Trophoblast cell (in vitro differentiated cells and primary cell): Measurements from ENCODE around the gene PEX10. TPM values are rescaled to one million over a fixed set of nuclear protein-coding genes. Genes with fewer than 3 reads are reported as not detected.
A peak's percentile ranks its signal among the peaks of the same experiment; 100 is the strongest.

ENCODE experiments used
- DNase-seq, 2 donors: peaks; one replicate each; pipeline ENCODE4 v3.0.0-alpha.2; 2016
- H2AFZ ChIP-seq: 2 replicates; pipeline ENCODE4 v1.6.1; 2013; ENCODE audit warnings: low read length, moderate library complexity, mild to moderate bottlenecking; ENCODE audit not compliant: insufficient read depth, poor library complexity
- H2AK5ac ChIP-seq: 2 replicates; pipeline ENCODE4 v1.6.1; 2013; ENCODE audit warnings: mild to moderate bottlenecking, low read length
- H2BK120ac ChIP-seq: 2 replicates; pipeline ENCODE4 v1.6.1; 2013; ENCODE audit warnings: low read length, mild to moderate bottlenecking, moderate library complexity; ENCODE audit not compliant: insufficient read depth, poor library complexity
- H2BK12ac ChIP-seq: 2 replicates; pipeline ENCODE4 v1.6.1; 2013; ENCODE audit warnings: mild to moderate bottlenecking, low read length, moderate library complexity
- H2BK5ac ChIP-seq: 2 replicates; pipeline ENCODE4 v1.6.1; 2013; ENCODE audit warnings: low read length, low read depth, moderate library complexity, mild to moderate bottlenecking; ENCODE audit not compliant: poor library complexity
- H3K14ac ChIP-seq: 2 replicates; pipeline ENCODE4 v1.6.1; 2013; ENCODE audit warnings: mild to moderate bottlenecking, low read length
- H3K18ac ChIP-seq: 2 replicates; pipeline ENCODE4 v1.6.1; 2013; ENCODE audit warnings: mild to moderate bottlenecking, low read length
- H3K23ac ChIP-seq: 2 replicates; pipeline ENCODE4 v1.6.1; 2013; ENCODE audit warnings: low read length
- H3K27ac ChIP-seq: 2 replicates; pipeline ENCODE4 v1.5.1; 2013; ENCODE audit warnings: low read depth, mild to moderate bottlenecking, inconsistent platforms, low read length, moderate library complexity
- H3K27me3 ChIP-seq: 2 replicates; pipeline ENCODE4 v1.6.1; 2013; ENCODE audit warnings: inconsistent platforms, mild to moderate bottlenecking, low read length, moderate library complexity; ENCODE audit not compliant: insufficient read depth
- H3K36me3 ChIP-seq, 2 experiments: 1 replicate in 1 of 2; 2 replicates in 1 of 2; pipeline ENCODE4 v1.6.1; 2013; ENCODE audit warnings: low read length in 2 of 2, mild to moderate bottlenecking in 2 of 2, moderate library complexity in 1 of 2; ENCODE audit not compliant: insufficient read depth in 2 of 2, control insufficient read depth in 1 of 2
- H3K4ac ChIP-seq: 2 replicates; pipeline ENCODE4 v1.6.1; 2013; ENCODE audit warnings: low read depth, mild to moderate bottlenecking, low read length, moderate library complexity
- H3K4me1 ChIP-seq, 2 experiments: 1 replicate in 1 of 2; 2 replicates in 1 of 2; pipeline ENCODE4 v1.6.1; 2013; ENCODE audit warnings: low read length in 2 of 2, mild to moderate bottlenecking in 2 of 2, moderate library complexity in 1 of 2; ENCODE audit not compliant: insufficient read depth in 2 of 2, control insufficient read depth in 1 of 2
- H3K4me2 ChIP-seq: 2 replicates; pipeline ENCODE4 v1.6.1; 2013; ENCODE audit warnings: inconsistent platforms, mild to moderate bottlenecking, low read length, moderate library complexity
- H3K4me3 ChIP-seq: 2 replicates; pipeline ENCODE4 v1.5.1; 2013; ENCODE audit warnings: mild to moderate bottlenecking, low read depth, low read length, inconsistent platforms
- H3K79me1 ChIP-seq: one replicate; pipeline ENCODE4 v1.6.1; 2013; ENCODE audit warnings: low read length
- H3K79me2 ChIP-seq: 2 replicates; pipeline ENCODE4 v1.6.1; 2013; ENCODE audit warnings: low read length, mild to moderate bottlenecking; ENCODE audit not compliant: control insufficient read depth, insufficient read depth, poor library complexity
- H3K9ac ChIP-seq: 2 replicates; pipeline ENCODE4 v1.6.1; 2013; ENCODE audit warnings: mild to moderate bottlenecking, low read length
- H3K9me3 ChIP-seq: 2 replicates; pipeline ENCODE4 v1.6.1; 2013; ENCODE audit warnings: low read depth, mild to moderate bottlenecking, control low read depth, inconsistent platforms, low read length; ENCODE audit not compliant: insufficient read depth
- H4K12ac ChIP-seq: 2 replicates; pipeline ENCODE4 v1.6.1; 2013; ENCODE audit warnings: low read depth, mild to moderate bottlenecking, low read length, moderate library complexity
- H4K8ac ChIP-seq: 2 replicates; pipeline ENCODE4 v1.6.1; 2013; ENCODE audit warnings: low read depth, mild to moderate bottlenecking, low read length, moderate library complexity
- H4K91ac ChIP-seq: one replicate; pipeline ENCODE4 v1.6.1; 2013; ENCODE audit warnings: low read depth, mild to moderate bottlenecking, low read length, moderate library complexity
- WGBS: extraction: QIAGEN DNeasy Blood & Tissue Kit; methylation state at CpG from one replicate; pipeline ENCODE4 v1.1.7; 2013; ENCODE audit warnings: missing lambda C conversion rate; ENCODE audit not compliant: insufficient read length, insufficient coverage; ENCODE audit errors: extremely low coverage; 5-methylcytosine and 5-hydroxymethylcytosine counted together
- polyA plus RNA-seq: library from polyadenylated mRNA; stranded (reverse); fragments of 200-250 nt; gene quantifications from 2 replicates; pipeline ENCODE4 v1.2.3, GENCODE V29; 2013

Gene PEX10
- polyA plus RNA-seq, result 9.4 and 9.5 TPM in 2 replicates

DNA sequence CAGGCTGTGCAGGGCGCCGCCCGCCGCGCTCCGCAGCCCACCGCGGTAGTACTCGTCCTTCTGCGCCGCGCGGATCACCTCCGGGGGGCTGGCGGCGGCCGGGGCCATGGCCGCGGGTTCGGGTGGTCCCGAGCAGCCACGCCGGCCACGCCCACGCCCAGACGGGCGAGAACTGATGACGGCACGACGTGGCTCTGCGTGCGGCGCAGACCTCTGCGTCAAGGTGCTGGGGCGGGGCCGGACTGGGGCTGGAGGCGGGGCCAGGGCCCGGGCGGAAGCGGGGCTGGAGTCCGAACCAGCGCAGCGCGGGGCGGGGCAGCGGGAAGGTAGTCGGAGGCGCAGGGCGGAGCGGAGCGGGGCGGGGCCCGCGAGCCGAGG is at the start of gene PEX10:
TSS of gene PEX10 (minus strand) at position 170 of the 378 bp plus-strand sequence. CDS start at position 108, 62 bp downstream.
- H2BK120ac ChIP-seq, result peak within 1 kb of the TSS; percentile 70
- peak within 1 kb of the TSS; percentile 91 for H3K18ac ChIP-seq
- no peak within 1 kb of the TSS for H3K23ac ChIP-seq
- H2AK5ac ChIP-seq, result peak within 1 kb of the TSS; percentile 84
- peak within 1 kb of the TSS; percentile 98 for H3K4me3 ChIP-seq
- H4K12ac ChIP-seq, result peak within 1 kb of the TSS; percentile 89
- H3K36me3 ChIP-seq, result peaks cover 19 to 20% of the 10 kb centered on the region in 2 experiments
- peak within 1 kb of the TSS; percentile 40 for H3K27ac ChIP-seq
- H3K79me2 ChIP-seq, result peaks cover 9% of the 10 kb centered on the region
- peak within 1 kb of the TSS; percentile 96 for H4K8ac ChIP-seq
- peak within 1 kb of the TSS; percentile 49 for H2BK5ac ChIP-seq
- H2AFZ ChIP-seq, result peak within 1 kb of the TSS; percentile 91
- peaks cover 14 to 20% of the 10 kb centered on the region in 2 experiments for H3K4me1 ChIP-seq
- peaks cover 12% of the 10 kb centered on the region for H3K79me1 ChIP-seq
- H3K27me3 ChIP-seq, result no peaks in the 10 kb centered on the region
- H2BK12ac ChIP-seq, result peak within 1 kb of the TSS; percentile 16
- H3K4ac ChIP-seq, result peak within 1 kb of the TSS; percentile 30
- H3K9ac ChIP-seq, result peak within 1 kb of the TSS; percentile 89
- peak; percentile 96 to 98 for DNase-seq
- H3K9me3 ChIP-seq, result no peaks in the 10 kb centered on the region
- H3K4me2 ChIP-seq, result peak within 1 kb of the TSS; percentile 97
- H4K91ac ChIP-seq, result peak within 1 kb of the TSS; percentile 92
- WGBS, result no CpG with 5 or more reads among the region's 55 CpGs
- peak within 1 kb of the TSS; percentile 91 for H3K14ac ChIP-seq

DNA sequence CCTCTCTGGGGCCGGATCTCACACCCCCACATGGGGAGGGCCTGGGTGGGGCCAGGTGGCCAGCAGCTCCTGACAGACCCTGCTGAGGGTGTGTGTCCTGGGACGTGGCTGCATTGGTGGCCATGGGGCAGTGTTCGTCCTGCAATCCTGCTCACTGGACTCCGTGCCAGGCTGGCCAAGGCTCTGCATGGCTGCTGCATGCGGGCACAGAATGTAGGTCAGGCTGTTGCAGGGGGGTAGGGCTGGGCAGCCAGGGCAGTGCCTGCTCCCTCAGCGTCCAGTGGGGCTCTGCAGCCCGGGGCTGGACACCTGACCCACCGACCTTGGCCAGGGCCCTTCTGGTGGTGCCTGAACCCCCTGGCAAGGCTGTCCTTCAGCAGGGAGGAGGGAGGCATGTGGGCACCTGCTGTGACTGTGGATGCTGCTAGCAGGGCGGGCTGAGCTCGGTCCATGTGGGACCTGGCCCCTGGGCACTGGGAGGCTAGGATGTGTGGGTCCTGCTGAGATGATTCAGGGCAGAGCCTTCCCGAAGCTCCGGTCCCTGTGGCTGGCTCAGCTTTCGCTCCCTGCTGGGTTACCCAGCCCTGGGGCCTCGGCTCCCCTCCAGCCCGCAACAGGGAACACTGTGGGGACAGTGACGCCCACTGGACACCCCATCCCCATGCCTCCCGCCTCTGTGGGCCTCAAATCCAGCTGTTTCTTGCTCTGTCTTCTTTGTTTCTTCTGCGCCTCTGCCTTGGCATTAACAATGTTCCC is 48.8 kb upstream of the PEX10 start:
- Histone ChIP-seq H2BK5ac (no peak overlapping the region), H3K27ac (no peak overlapping the region), H4K12ac (no peak overlapping the region), H3K9ac (no peak overlapping the region), H3K4me2 (no peak overlapping the region), H3K4me3 (no peak overlapping the region), H3K9me3 (no peaks in the 10 kb centered on the region), H3K36me3 (no peaks in the 10 kb centered on the region), H3K4ac (no peak overlapping the region), H3K79me1 (no peaks in the 10 kb centered on the region), H2AK5ac (no peak overlapping the region), H3K79me2 (no peaks in the 10 kb centered on the region), H2BK12ac (no peak overlapping the region), H3K27me3 (no peaks in the 10 kb centered on the region), H3K23ac (no peak overlapping the region), H2BK120ac (no peak overlapping the region), H3K14ac (no peak overlapping the region), H3K18ac (no peak overlapping the region), H2AFZ (no peak overlapping the region), H4K91ac (no peak overlapping the region), H3K4me1 (no peaks in the 10 kb centered on the region), H4K8ac (no peak overlapping the region)
- no peak for DNase-seq
- no CpG with 5 or more reads among the region's 18 CpGs for WGBS

DNA sequence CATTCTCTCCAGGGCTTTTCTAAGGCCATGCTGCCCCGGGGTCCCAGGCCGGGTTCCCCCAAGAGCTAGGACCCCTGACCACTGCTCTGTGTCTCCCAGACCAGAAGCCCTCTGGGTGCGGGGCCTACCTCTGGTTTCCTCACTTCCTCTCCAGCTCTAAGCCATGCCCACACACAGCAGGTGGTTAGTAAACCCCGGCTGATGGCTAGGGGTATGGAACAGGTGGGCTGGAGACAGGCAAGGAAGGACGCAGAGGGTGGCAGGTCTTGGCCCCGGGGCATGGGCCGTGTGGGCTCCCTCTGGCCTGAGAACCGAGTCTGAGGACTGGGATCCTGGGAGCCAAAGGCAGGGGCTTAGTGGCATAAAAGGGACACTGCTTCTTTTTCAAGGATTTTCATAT is 47.8 kb upstream of the PEX10 start:
- Histone ChIP-seq H3K27ac (no peak overlapping the region), H4K12ac (no peak overlapping the region), H3K79me1 (no peaks in the 10 kb centered on the region), H2BK12ac (no peak overlapping the region), H3K14ac (no peak overlapping the region), H2BK120ac (no peak overlapping the region), H3K4me2 (no peak overlapping the region), H3K4ac (no peak overlapping the region), H3K4me1 (no peaks in the 10 kb centered on the region), H3K9ac (no peak overlapping the region), H2BK5ac (no peak overlapping the region), H3K23ac (no peak overlapping the region), H3K9me3 (no peaks in the 10 kb centered on the region), H3K36me3 (no peaks in the 10 kb centered on the region), H4K91ac (no peak overlapping the region), H3K79me2 (no peaks in the 10 kb centered on the region), H2AFZ (no peak overlapping the region), H4K8ac (no peak overlapping the region), H3K27me3 (no peaks in the 10 kb centered on the region), H3K4me3 (no peak overlapping the region), H2AK5ac (no peak overlapping the region), H3K18ac (no peak overlapping the region)
- DNase-seq, result no peak
- WGBS, result no CpG with 5 or more reads among the region's 8 CpGs

DNA sequence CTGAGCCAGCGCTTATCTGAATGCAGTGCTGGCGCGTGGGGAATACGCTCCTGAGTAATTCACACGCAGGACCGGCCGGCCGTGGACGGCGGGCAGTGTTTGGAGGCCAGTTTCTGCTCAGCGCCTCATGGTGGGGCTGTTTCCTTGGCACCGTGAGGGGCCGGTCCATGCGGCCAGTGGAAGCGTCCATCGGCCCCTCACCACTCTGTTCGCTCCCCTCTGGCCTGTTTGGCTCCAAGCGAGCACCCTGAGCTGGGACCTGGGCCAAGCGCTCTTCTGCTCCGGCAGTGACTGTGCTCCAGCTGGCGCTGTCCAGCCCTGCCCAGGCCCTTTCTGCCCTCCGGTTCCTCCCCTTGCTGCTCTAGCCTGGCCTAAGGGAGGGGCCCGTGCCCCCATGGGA is 47.4 kb upstream of the PEX10 start:
- Histone ChIP-seq H4K8ac (no peak overlapping the region), H2BK12ac (no peak overlapping the region), H3K36me3 (no peaks in the 10 kb centered on the region), H3K27ac (no peak overlapping the region), H3K27me3 (no peaks in the 10 kb centered on the region), H3K9me3 (no peaks in the 10 kb centered on the region), H2AFZ (no peak overlapping the region), H3K79me2 (no peaks in the 10 kb centered on the region), H3K23ac (no peak overlapping the region), H2BK120ac (no peak overlapping the region), H3K4me1 (no peaks in the 10 kb centered on the region), H3K14ac (no peak overlapping the region), H3K18ac (no peak overlapping the region), H3K4me2 (no peak overlapping the region), H3K9ac (no peak overlapping the region), H2BK5ac (no peak overlapping the region), H4K91ac (no peak overlapping the region), H2AK5ac (no peak overlapping the region), H4K12ac (no peak overlapping the region), H3K4ac (no peak overlapping the region), H3K79me1 (no peaks in the 10 kb centered on the region), H3K4me3 (no peak overlapping the region)
- no CpG with 5 or more reads among the region's 23 CpGs for WGBS
- no peak for DNase-seq
